GM19438 (cell line): Measurements from ENCODE around the gene SHC1.
A peak's percentile ranks its signal among the peaks of the same experiment; 100 is the strongest.

Experiments used
- ATAC-seq: cut with Tn5 transposase; IDR thresholded peaks from one replicate; pipeline ENCODE4 v1.9.1; 2021; ENCODE audit warnings: low read depth; ENCODE audit not compliant: unreplicated experiment

Gene SHC1

DNA sequence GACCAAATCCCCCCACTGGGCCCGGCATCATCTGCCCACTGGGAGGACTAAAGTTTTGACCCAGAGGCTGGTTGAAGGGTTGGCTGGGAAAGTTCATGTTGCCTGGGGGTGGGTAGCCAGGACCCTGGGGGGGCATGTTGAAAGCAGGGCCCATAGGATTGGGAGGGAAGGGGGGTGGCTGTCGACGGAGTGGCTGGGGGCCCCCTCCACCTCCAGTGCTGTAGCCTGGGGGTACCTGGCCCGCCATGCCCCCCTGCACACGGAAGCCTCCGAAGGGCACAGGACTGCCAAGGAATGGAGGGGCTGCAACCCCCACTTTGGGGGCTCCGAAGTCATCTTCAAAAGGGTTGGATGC, 11.1 kb downstream of the SHC1 start:
- no peak for ATAC-seq

DNA sequence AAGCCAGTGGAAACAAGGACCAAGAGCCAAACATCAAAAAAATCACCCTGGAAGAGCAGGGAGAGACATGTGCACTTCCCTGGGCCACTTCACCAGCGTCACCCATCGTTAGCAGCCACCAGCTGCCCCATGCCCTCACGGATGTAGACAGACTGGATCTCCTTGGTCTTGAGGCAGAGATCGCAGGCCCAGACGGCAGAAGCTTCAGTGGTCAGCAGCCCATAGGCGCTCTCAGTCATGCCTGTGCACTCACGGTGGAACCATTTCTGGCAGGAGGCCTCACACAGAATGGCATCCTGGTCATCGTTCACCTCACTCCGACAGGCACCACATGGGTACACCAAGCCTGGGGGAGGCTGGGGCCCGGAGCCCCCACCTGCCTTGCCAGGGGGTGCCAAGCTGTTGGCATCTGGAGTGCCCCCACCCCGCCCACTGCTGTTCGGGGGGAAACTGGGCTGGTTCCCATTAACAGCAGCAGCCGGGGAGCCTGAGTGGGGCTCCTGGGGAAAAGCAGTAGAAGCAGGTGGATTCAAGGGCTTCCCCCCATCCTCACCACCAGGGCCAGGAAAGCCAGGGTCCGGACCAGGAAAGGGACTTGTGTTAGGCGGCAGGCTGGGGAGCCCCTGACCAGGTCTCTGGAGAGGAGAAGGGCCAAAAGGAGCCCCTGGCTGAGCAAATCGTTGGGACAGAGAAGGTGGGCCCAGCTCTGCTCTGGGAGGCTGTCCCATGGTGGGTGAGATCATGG, 11.7 kb downstream of the SHC1 start:
- ATAC-seq: no peak

DNA sequence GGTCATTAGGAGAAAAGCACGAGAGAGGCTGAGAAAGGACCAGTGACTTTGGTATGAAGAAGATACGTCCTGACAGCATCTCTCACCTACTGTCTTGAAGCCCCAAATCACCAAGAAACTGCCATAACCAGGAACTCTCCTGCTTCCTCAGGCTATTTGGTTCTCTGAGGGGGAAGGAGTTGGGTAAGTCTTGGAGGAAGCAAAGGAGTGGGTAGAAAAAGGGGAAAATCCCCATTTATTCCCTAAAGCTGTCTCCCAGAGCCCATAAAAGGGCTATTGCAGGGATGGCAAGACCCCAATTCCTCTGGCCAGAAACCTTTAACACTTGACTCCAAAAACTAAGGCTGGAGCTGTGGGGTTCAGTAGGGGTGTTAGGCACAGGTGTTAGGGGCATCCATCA, 12.5 kb downstream of the SHC1 start:
- no peak for ATAC-seq

DNA sequence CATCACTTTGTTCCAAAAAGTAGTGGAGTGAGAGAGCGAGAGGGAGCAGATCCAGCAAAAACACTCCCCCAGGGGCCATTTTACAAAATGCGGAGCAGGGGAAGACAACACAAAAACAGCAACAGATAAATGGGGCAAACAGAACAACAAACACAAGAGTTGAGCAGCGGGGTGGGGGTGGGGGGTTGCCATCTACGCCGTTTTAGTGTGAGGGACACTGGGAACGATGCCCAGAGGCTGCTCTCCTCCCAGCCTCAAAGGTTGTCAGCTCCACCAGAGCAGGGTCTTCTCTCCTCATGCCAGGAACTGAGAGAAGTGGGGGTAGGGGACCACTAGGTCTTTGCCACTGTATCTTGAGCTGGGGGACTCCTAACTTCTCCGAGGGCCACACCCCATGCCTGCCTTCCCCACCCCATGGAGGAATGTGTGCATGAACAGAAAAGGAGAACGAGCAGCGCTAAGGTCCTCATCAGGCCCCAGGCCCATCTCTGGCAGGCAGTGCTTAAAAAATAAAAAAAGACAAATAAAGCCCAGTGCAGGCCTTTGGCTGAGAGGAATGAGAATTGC, 13.4 kb downstream of the SHC1 start:
- no peak for ATAC-seq

DNA sequence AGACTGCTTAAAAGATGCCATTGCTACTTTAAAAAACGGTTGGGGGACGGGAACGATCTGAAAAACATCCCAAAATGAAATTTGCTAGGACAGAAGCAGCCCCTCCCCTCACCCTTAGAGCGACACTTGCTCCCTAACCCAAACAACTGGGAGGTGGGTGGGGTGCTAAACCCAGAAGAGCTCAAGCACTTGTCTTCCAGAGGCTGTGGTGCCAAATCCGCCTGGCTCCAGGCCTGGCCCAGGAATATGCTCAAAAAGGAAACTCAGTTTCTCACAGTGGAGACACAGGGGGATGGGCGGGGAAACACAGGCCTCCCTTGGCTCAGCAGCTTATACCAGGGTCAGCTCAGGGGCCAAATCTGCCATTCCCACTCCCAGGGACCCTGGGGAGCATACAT, 14.0 kb downstream of the SHC1 start:
- no peak for ATAC-seq

DNA sequence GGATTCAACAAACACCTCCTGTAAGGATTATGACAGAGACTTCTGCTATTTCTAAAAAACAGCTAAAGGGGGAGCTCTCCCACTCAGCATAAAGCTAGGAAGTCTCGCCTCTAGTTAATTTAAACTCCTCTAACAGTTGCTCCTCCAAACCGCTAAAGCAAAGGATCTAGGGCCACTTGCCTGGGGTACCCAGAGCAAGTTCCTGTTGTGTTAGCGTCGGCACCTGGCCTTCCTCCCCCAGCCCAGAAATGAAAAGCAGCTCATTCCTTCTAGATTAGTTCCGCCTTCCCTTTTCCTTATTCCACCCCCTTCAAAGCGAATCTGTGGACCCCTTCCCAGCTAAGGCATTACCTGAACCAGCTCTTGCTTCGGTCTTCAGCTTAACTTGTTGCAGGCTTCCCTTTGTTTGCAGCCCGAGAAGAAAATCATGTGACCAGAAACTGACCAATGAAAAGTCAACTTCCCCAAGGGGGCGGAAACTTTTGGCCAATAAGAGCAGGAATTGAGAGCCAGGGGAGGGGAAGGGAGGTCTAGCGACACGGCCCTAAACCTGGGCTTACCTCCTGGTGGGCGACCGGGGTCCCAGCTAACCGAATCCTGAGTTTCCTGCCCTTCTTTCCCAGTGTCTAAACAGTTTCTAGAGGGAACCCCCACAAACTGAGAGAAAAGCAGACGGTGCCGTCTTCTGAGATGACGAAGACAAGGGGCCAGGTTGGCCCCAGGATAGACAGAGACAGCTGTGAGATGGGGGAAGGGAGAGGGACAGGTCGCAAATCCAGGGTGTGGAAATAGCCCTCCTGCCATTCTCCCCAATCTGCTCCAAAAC, 14.6 kb downstream of the SHC1 start, which contains the start of gene PBXIP1:
TSS of gene PBXIP1 (minus strand) at position 382 of the 826 bp plus-strand sequence. CDS start 2,378 bp downstream, outside the sequence.
- ATAC-seq: peak; percentile 65

DNA sequence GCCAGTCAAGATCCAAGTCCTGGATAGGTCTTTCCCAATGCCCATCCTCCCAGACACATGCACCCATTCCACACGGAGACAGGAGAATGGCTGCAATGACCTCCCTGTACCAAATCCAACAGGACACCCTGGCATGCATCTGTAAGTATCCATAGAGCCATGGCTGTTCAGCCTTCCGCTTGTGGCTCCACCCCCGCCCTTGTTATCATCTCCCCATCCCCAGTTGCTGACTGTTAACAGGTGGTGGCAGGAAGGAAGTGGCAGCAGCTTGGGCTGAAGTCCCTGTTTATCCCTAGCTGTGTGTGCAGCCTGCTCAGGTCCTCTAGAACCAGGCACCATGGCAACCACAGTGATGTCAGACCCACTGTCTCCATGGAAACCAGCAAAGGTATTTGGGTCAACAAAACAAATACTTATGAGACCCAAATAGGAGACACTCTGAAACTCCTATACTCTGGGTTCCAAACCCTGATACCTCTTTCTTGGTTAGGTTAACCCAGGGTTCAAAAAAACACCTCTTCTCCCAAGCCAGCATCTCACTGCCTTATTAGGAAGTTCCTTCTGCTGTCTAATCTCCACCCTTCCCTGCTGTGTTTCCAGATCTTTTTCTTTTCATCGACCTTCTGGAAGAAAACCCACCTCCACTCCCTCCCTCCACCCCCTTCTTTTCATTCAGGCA, 15.4 kb downstream of the SHC1 start:
- ATAC-seq: peak; percentile 49

DNA sequence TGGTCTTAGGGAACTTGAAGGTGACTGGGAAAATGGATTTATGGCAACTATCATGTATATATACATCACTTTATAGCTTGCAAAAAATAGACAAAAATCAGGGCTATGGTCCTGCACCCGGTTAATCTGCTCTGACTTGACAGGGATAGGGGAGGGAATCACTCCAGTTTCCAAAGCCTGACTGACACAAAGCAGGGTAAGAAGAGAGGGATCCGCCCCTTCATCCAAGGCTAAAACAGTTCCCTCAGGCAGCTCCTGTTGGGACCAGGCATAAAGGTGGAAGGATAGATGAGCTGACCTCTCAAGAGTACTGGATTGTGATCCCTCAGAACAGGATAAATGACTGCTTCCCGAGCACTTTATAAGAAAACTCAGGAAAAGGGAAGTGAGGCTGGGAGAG, 16.0 kb downstream of the SHC1 start:
- no peak for ATAC-seq

DNA sequence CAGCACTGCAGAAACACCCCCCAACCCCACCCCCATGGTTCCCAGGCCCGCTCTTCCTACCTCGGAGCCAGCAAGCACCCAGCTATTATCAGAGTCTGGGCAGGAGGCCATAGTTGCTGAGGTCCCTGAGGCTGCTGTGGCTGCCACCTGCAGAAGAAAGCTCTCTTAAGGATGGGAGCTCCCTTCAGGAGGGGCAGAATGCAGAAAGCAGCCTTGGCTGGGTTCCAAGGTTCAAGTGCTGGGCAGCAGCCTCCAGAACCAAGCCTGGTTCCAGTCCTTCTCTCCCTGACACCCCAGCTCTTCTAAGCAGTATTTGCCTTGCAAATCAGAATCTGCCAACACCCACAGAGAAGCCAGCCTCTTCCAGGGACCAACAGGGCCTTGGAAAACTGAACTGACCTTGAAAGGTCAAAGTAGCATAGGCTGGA, 16.9 kb downstream of the SHC1 start:
- no peak for ATAC-seq

DNA sequence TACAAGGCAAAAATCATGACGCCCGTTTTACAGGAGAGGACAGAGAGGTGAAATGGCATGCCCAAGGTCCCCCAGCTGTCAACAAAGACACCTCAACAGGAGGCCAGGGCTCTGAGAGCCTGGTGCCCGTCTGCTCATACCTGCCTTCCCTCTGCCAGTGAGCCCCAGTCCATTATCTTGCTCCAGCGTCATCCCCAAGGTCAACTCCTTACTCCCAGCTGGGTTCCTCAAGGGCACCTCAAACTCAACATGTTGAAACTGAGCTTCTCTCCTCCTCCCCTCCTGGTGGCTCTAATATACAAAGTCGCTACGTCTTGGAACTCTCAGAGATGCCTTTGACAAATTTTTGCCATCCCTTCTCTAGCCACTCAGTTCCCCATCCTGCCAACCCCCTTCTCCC, 17.9 kb downstream of the SHC1 start:
- ATAC-seq: no peak

DNA sequence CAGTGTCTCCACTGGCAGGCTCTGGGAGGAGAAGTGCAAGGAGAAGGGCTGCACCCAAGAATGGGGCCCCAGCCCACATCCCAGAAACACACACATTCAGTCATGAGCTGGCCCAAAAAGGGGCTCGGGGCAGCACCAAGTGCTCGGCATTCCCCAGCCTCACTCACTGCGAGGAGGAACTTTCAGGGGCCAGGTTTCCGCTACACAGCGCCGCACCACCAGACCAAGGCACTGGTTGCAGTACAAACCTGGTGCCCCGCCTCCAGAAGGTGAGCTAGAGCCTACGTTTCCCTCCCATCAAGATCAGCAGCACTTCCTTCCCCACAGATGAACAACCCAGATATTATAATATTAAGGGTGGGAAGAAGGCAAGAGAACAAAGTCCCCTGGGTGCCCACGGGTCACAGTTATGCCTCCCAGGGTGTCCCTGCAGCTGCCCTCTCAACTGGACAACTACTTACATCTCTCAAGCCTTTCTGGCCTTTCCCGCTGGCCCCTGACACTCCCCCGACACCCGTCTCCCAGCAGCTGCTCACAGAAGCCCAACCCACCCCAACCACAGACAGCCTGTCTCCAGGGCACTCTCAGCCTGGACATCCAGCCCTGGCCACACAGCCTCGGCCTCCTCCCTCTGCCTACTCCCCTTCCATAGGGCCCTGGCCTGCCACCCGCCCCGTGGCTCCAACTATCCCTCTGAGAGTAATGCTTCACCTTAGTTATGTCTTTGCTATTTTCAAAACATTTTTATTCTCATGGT, 18.5 kb downstream of the SHC1 start:
- ATAC-seq: no peak

DNA sequence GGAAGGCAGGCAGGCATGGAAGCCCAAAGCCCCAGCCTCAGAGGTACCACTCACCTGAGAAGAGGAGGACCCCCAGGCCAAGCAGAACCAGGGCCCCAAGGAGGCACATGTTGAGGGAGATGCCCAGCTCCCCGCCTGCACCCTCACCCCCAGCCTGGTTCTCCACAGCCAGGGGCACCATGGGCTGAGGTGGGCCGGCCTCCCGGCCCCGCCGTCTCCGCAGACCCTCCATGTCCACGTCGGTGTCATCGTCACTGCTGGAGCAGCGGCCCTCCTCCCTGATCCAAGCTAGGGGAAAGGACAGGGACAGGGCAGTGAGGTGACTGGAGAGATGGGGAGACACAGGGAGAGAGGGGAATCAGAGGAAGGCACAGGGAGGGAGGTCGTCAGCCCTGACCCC, 22.5 kb downstream of the SHC1 start:
- no peak for ATAC-seq

DNA sequence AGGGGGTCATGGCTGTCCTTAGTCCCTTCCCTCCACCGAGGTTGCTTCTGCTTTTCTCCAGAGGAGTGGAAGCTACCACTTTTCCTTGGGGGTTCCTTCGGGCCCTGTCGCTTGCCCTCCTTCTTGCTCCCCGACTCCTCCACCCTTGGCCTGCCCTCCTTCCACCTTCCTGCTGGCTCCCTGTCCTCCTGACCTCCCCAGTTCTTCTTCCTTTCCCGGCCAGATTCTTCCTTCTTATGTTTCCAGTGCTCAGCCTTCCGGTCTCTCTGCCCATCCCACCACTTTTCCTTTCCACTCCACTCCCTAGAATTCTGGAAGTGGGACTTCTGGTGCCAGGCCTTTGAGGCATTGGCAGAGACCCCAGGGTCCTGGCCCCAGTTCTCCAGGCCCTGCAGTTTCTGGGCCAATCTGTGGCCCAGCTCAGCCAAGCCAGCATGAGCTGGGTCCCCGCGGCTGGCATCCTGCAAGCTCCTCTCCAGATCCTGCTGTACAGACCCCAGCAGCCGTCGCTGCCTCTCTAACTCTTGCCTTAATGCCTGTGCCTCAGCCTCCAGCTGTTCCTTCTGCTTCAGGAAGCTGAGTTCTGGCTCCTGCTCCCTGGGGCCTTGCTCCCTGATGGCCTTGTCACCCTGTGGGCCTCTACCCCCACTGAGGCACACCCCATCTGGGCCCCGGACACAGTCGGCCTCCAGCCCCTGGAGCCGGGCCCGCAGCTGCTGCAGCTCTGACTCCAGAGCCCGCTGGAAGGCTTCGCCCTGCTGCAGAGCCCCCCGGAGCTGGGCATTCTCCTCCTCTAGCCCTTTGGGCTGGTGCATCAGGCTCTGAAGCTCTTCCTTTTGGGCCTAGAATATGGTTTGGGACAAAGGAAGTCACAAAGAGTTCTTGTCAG, 24.3 kb downstream of the SHC1 start:
- ATAC-seq: no peak

DNA sequence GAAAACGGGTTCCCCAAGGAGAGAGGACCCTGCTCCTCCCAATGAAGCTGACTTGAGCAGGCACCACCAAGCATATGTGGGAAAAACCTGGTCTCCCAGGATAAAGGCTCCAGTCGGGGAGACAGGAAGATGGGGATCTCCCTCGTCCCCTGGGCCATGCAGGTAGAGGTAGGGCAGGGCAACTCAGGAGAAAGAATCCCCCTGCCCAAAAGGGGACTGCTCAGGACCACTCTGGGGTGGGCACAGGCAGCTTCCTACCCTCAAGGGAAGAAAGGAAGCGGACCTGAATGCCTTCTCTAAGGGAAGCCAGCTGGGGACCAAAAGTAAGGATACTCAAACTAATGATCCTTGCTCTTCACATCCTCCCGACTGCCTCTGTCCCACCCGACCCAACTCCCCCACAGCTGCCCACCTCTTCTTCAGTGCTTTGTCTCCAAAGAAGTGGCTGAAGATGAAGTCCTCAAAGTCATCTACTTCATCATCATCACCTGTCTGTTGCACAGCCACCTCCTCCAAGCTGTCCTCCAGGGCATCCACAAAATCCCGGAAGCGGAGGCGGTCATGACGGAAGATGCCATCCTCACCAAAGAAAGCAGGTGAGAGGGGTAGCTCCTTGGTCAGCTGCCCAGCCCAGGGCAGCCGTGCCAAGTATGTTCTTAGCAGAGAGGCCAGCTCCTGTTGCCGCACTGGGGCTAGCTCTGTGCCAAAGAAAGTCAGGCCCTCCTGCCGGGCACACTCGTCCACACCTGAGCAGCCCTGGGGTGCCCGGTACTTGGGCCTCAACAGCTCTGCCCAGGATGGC, 25.2 kb downstream of the SHC1 start:
- ATAC-seq: no peak

DNA sequence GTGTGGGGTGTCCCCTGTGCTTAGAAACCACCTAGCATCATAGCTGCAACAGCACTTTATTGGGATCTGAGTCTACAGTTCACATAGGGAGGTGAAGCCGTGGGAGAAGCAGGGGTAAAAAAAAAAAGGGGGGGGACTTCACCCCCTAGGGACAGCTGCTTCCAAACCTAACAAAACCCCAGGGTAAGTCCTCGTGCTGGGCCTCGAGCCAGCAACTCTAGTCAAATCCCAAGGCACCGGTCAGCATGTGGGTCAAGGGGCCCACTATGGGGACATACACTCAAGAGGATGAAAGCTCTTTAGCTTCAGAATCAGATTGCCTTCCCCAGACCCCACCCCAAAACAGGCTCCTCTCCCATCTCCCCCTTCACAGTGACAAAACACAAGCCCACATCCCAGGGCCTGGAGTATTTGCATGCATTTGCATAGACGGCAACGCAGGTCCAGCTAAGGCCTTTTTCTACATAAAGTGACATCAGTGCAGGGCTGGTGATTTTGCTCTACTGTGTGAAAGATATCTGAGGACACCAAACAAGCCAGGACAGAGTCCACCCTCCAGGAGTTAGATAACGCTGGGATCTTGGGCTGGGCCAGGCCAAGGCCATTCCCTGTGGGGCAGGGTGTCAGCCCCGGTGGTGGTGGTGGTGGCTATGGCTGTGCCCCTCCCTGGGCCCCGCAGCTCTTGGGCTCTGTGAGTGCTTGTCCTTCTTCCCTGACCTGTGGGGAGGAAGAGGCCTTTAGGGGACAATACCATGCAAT, 26.0 kb downstream of the SHC1 start:
- ATAC-seq: no peak

DNA sequence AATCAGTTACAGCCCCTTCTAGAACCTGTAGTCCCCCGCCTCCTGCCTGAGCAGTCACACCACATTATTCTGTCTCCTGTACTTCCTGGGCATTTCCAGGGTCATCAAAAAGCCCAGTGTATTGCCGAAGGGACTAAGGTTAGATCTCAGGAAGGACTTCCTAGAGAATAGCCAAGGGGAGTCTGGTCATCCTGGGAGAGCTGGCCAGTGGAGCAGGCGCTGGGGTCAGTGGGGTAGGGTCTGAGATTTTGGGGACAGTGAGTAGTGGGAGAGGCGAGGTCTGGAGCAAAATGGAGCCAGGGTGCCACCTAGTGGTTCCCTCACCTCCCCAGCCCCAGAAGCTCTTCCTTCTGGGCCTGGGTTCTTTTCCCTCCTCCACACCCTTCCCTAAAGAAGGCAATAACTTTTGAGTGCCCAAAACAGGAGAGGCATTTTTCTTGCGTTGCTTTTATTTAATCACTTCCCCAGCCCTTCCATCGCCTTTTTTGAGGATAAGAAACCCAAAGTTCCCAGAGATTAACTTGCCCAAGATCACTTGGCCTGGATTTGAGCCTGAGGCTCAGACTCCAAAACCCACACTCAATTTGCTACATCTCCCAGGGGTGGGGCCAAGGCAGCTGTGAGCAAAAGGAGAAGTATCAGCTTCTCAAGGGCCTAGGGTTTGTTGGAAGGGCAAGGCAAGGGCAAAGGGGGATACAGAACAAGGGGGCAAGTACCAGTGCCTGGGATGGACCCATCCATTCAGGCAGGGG, 26.7 kb downstream of the SHC1 start:
- no peak for ATAC-seq

DNA sequence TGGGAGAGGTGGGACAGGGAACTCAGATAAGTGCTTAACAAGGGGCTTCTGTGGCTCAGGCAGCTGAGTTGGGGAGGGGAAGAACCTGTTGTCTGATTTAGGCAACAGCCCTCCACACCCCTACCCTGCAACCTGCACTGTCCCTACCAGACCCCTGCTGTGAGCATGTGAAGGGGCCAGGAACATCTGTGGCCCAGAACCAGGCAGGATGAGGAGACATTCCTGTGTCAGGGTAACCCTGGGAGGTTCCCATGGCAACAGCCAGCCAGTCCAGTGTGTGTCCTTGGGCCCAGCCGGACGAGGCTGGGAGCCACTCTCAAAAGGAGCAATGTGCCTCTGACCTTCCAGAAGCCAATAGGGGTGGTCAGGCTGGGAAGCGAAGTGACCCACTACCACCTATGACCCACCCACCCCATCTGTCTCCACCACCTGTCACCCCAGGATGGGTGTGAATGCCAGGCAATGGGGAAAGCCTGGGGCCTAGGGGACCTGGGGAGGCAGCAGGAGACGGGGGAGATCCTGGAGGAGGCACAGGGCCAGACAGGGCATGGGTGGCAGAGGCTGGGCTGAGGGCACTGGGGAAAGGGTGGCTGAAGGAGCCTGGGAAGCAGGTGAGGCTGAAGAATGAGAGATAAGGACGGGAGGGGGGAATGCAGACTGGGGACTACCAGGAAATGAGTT, 29.1 kb downstream of the SHC1 start:
- no peak for ATAC-seq
